Suppressor macrophage treated with lipopolysaccharide for 4 hours (primary cell): ENCODE data around the gene CTSL.
A peak's percentile ranks its signal among the peaks of the same experiment; 100 is the strongest.

Source experiments
- DNase-seq: peaks from one replicate; pipeline ENCODE4 v3.0.0-alpha.2; 2020

The CTSL gene

DNA sequence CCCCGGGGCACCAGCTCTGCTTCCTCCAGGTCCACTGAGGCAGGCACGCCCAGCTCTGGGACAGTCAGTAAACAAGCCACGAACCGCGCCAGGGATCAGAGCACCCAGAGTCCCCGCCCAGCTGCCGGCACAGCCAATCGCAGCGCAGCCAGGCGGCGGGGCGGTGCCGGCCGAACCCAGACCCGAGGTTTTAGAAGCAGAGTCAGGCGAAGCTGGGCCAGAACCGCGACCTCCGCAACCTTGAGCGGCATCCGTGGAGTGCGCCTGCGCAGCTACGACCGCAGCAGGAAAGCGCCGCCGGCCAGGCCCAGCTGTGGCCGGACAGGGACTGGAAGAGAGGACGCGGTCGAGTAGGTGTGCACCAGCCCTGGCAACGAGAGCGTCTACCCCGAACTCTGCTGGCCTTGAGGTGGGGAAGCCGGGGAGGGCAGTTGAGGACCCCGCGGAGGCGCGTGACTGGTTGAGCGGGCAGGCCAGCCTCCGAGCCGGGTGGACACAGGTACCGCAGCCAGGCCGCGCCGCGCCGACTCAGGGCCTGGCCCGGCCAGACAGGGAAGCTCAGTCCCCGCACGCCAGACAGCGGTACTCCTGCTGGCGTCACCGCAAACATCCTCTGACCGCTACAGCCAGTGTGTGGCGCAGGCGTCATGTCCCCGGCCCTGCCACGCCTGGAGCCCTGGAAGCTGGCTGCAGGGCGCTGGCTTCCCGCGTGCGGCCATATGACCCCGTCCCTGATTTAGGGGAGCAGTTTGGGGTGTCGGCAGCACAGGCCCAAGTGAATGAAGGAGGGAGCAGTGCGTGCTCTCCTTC is at the start of gene CTSL:
Gene CTSL (plus strand): TSS at position 220 of the 810 bp plus-strand sequence. CDS start 1,485 bp downstream, outside the sequence.
- DNase-seq, result peak; percentile 93

DNA sequence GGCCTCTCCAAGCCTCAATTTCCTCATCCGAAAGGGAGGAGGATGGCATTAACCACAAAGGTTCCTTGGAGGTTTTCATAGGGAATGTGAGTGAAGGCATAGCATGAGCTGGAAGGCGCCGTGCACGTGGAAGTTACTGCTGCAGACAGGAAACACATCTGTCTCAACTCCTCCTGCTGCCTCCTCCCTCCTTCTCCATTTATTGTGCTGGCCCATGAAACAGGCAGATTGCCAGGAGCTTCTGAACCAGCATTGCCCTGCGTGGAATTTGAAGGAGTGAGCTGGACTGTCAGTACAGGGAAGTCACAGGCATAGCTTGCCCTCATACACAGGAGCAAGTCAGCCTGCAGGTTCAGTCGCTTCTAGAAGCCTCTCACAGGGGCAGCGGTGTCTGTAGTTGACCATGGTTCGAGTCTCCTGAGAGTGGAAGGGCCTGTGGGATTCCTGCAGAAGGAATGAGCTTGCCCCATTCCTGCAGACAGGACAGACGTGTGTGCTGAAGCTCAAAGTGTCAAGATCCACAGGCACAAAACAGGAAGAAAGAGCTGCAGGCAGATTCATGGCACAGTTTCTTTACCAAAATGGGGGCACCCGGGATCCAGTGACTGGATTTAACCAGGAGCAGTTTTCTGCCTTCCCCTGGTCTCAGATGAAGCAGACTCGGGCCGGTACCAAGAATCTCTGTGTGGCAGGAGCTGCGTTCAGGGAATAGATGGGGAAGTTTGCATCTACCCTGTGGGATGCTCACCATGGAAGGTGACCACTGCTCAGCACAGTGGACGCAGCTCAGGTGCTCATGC is 48.7 kb upstream of the CTSL start:
- DNase-seq, result peak; percentile 32

- DNase-seq, result no peak
These were observed 47.9 kb upstream of the CTSL start for GRCh38 chr9:87677776-87678587.

GRCh38 chr9:87678650-87679355 is 47.1 kb upstream of the CTSL start:
- peak; percentile 80 for DNase-seq

GRCh38 chr9:87681271-87682061 is 44.5 kb upstream of the CTSL start:
- DNase-seq, result no peak

DNA sequence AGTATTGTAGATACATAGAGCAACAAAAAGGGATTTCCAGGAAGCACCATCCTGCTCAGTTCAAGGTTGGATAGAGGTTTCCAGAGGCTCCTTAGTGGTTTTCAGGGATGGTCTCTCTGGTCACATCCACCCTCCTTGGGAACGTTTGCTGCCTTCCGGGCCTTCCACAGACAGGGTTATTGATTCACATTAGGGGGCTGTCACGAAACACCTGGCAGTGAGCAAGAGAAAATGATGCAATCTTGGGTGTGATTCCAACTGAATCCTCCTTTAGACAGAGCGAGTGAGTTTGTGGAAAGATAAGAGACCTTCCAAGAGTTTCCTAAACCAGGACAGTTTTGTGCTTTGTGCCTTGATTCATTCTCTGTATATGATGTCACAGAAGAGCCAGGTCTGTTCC is 43.8 kb upstream of the CTSL start:
- DNase-seq, result no peak

DNA sequence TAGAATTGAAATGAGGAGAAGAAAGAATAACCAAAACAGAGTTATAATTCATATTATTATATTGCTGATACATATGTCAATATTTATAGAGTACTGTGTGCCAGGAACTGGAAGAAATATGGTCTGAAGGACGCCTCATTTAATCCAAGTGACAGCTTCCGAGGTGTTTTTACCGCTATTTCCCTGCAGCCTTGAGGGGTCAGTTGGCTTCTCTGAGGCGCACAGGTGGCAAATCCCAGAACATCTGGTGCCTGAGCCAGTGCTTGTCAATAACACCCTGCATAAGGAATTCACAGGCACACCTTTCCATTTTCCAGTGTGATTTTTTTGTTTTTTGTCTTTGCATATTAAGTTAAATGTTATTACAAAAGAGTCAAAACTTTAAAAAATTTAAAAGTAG is 43.3 kb upstream of the CTSL start:
- DNase-seq, result no peak

- no peak for DNase-seq
These were observed 41.9 kb upstream of the CTSL start for GRCh38 chr9:87683751-87684626.

DNA sequence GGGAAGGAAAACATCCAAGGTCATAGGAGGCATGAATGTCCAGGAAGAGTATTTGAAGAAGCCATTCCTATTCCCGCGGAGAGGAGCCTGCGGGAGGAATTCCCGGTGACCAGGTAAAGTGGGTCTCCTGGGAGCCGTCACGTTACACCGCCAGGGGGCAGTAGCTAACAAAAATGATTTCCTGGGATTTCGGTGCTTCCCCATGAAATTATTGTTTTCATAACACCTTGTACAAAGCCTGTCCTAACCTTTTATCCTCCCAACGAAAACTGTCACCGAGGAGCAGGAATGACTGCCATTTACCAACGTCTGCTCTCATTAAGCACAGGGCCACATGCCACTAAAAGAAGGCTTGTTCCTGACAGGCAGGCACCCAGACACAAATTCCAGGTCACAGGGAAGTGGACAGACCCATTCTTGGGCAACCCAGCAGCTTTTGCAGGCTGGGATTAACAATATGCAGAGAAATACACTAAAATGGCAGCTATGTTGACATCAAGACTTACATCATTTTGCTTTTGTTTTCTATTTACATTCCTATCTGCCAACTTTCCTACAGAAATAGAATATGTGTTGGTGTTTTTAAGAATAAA is 41.2 kb upstream of the CTSL start:
- DNase-seq, result peak; percentile 59

GRCh38 chr9:87685441-87685840 is 40.5 kb upstream of the CTSL start:
- peak; percentile 62 for DNase-seq

DNA sequence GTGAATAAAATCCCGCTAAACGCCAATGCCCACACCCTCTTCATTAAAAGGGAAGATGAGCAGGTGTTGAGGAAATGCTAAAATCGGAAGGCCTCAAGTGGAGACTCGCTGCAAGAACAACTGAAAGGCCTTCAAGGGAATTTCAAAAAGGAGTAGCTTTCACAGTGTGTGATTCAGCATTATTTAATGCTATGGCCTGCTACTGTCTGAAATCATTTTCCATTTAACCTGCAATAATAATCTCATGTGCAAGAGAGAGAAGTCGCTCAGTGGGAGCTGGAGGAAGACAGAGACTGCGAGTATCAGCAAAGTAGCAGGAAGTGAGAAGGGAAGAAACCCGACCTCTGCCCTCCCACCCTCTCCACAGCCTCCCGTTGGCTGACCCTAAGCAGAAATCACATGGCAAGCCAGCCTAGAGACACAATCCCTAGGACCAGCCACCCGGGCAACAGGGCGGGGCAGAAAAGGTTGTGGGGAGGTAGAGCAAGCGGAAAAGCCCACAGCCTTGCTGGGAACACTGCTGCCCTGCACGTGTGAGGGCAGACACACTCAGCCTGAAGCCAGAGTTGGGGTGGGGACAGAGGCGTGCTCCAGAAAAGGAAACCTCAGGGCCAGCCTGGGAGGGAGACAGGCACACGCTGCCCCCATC is 39.9 kb upstream of the CTSL start:
- peak; percentile 76 for DNase-seq

GRCh38 chr9:87686520-87687090 is 39.3 kb upstream of the CTSL start:
- no peak for DNase-seq

- DNase-seq, result no peak
These were observed 38.7 kb upstream of the CTSL start for GRCh38 chr9:87687207-87687606.

DNA sequence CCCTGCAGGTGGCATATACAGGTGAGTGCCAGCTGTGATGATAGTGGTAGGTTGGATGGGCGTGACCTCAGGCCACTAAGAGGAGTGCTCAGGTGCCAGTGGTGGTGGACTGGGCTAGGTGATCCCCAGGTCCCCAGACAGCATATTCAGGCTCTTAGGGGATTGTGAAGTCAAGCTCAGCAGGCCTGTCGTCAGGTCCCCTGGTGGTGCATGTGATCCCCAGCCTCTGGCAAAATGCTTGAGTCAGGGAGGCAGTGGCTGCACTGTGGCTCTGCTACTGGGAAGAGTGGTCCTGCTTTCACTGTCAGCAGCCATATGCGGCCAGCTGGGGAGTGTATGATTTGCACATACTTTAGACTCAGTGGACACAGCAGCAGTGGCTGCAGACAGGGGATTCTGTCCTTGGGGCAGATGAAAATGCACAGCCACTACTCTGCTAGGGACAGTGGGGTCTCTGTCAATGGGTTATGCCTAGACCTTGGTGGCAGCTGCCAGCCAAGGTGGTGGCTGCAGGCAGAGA is 31.6 kb upstream of the CTSL start:
- no peak for DNase-seq

DNA sequence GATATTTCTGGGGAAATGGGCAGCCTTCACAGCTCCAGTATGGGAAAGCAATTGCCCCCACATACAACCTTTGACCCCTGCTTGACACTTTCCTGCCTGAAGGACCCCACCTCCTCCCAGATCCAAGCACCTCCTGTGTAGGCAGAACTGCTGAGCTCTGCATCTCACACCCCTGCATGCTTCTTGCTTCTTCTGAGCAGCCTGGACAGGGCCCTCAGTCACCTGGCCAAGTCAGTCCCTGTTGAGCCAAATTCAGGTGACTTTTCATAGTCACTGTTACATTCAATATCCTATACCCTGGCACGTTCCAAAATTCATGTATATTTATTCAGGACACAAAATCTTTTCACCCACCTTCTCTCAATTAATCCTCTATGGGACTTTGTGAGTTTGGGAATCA is 30.4 kb upstream of the CTSL start:
- no peak for DNase-seq

DNA sequence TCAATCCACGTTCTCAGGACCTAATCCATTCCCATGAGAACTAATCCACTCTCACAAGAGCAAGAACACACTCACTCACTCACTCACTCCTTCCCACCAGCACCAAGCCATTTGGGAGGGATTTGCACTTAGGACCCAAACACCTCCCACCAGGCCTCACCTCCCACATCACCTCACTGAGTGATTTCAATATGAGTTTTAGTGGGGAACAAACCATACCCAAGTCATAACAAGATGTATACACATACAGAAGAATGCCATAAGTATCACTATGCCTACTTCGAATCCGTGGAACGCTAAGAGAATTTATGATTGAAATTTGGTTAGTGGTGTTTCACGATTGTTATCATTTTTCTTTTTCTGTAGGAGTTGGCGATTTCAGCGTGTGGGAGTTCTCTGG is 29.3 kb upstream of the CTSL start:
- DNase-seq, result no peak

DNA sequence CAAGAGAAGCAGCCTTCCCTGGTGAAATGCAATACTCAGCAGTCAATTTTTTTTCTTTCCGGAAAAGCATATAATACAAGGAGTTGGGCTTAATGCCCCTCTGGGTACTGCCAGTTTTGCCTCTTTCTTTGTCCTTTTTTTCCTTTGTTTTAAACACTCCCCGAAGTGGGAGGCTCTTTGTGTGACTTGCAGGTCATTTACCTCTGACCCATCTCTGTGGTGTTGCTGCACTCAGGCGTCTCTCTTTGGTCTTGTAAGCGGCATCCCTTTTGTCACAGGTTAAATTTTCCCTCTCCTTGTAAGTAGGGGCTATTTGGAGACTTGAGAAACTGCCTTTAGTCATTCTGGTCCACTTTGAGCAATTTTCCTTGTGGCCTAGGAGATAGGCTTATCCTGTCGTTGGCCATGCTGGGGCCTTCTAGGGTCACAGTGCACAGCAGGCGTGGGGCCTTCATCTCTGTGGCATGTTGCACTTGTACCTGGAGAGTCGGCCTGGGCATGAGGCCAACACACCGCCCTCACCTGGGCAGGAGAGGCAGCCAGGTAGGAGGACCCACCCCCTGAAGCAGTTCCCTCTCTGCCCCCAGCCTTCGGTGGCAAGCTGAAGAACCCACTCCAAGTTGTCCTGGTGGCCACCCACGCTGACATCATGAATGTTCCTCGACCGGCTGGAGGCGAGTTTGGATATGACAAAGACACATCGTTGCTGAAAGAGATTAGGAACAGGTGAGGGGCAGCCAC is 27.7 kb upstream of the CTSL start:
- no peak for DNase-seq

GRCh38 chr9:87699835-87700234 is 26.1 kb upstream of the CTSL start:
- DNase-seq, result no peak
